HL-60/S4 (cell line): Measurements from ENCODE around the gene P2RX3.
"Not testable (repeated sequence)": the region's sequence is repeated elsewhere in the genome, so short reads cannot be mapped to it uniquely, and the experiment has no call there.

Source experiments
- in situ Hi-C: fragments of 300-500 bp; cut with MboI; formaldehyde crosslinking; loops from 2 replicates; pipeline ENCODE4 v1.14.3; 2022; ENCODE audit warnings: low sequenced_read_pairs

P2RX3 gene

DNA sequence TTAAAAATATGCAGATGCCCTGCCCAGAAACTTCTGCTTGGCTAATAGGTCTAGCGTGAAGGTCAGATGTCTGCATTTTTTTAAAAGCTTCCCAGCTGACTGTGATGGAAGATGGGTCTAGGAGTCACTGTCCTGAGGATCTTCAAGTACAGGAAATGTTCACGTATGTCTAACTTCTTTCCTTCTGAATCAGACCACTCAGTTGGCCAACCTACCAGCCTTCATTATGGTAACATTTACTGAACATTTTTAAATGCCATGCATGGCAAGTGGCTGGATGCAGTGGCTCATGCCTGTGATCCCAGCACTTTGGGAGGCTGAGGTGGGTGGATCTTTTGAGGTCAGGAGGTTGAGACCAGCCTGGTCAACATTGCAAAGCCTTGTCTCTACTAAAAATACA, 53.4 kb downstream of the P2RX3 start:
- in situ Hi-C loops: no loop called here

DNA sequence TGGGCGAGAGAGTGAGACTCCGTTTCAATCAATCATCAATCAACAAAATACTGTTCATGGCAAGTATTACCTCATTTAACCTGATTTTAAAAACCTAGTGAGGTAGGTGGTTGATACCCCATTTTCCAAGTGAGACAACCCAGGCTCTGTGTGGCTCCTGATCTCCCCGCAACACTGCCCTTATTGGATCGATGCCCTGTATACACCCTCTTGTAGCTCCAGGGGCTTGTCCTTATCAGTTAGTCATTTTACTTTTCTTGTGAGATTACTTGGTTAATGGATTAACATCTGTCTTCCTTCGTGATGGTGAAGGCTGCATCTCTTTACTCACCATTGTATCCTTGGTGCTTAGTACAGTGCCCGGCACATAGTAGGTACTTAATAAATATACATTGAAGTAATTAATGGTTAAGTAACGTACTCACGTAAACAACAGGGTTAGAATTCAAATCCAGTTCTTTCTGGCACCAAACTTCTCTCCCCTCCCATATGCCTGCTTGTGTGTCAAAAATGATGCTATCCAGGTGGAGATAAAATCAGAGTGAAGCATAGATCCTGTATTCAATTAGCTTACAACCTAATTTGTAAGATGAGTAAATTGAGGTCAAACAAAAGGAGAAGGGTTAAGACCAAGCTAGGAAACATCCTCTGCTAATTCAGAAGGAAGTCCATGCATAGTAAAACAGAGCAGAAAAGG, 54.1 kb downstream of the P2RX3 start:
- in situ Hi-C loops: no loop called here

DNA sequence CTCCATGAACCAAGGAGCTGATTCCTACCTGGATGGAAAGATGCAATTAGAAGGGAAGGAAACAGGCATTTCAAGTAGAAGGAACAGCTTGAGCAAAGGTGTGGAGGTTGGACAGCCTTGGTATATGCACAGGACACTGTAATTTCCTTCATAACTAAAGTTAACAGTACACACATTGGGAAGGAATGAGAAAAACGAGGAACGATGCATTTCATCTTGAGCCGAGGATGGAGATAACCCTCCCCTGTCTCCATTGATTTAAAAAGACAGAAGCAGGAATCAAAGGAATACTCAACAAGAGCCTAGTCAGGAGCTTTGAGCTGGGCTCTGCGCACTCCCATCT, 54.6 kb downstream of the P2RX3 start:
- in situ Hi-C loops: no loop called here

DNA sequence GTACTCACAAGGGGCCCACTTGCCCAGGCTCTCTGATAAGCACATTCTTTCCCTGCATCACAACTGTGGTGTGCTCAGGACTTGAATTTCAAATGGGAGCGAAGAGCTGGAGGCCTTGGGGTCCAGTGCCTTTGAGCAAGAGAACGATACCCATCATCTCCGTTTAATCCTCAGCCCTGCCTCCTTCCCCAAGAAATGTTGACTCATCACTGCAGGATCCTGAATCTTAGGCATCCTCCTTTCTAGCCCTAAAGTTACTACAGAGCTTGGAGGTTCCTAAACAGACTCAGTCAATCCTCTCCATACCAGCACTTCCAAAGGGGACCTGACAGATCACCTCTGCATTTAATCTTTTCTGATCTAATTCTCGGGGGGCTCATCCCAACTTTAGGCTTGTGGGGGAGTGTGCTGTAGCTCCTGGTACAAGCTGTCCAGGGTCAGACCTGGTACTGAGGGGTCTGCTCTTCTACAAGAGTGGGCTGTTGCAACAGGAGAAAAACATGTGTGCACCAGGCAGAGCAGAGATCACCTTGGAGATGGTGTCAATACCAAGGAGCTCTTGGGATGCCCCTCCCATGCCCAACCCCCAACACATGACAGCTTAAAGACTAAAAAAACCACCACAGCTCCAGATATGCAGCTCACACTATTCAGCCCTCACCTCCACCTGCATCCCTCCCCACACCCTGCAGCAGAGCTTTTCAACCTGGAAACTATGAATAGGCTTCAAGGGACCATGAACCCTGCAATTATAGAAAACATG, 56.2 kb downstream of the P2RX3 start:
- in situ Hi-C loops: no loop called here

DNA sequence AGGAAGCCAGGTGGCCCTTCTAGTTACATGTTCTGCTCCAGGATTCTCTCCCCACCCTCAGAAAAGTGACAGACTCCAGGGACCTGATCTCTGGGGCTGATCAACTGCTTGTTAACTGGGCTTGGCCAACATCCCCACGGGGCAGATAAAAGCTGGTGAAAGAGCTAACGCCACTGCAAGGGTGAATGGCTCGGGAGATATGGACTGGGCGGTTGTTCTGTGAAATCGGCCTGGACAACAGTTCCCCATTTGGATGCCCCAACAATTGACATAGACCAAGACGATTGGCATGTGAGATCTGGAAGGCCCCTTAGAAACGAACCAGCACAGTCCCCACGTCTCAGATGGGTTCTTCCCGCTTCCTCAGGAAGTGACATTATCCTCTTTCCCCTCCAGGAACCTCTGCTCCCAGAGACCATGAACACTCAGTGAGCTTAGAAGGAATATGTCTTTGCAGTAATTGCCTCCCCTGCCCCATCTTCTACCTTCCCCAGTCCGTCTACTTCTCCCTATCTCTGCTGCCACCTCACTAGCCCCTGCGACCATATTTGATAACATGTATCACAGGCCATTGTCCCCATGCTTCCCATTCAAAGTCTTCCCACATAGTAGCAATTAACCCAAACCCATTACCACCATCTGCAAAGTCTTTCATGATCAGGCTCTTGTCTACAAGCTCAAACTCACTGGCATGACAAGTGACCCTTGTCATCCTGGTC, 57.9 kb downstream of the P2RX3 start:
- in situ Hi-C loops: no loop called here

DNA sequence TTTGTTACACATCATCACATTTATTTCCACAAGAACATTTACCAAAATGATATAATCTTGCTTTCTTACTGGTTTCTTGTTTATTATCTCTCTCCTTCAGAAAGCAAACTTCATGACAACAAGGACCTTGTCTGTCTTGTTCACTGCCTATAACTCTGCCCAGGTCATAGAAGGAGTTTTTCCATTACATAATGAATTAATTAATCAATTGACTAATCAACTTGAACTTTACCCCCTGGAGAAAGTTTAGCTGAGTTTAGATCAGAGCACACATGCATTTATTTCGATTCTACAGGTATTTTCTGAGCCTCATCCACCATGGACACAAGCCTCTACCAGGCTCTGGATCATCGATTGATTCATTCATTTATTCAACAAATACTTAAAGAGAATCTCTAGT, 58.6 kb downstream of the P2RX3 start:
- in situ Hi-C loops: no loop called here

DNA sequence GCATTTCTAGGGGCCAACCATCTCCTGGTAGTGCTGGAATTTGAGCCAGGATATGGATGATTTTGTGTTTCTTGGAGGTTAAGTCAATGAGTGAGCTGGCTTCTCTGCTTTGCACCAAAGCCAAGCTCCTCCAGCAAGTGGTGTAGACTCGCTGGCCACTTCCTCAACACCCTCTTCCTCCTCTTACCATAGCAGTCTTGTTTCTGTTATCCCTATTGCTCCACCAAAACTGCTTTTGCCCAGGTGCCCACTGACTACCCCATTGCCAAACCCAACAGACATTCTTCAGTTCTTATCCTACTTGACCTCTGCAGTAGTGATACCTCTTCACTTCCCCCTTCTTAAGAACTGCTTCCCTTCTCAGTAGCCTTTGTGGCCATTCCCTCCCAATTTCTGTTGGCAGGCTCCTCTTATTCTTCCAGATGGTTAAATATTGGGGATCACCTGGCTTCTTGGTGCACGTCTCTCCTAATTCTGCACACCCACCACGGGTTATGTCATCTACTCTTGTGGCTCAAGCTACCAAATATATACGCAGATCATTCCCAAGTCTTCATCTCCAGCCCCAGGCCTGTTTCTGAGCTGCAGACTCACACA, 59.3 kb downstream of the P2RX3 start:
- in situ Hi-C loops: no loop called here

DNA sequence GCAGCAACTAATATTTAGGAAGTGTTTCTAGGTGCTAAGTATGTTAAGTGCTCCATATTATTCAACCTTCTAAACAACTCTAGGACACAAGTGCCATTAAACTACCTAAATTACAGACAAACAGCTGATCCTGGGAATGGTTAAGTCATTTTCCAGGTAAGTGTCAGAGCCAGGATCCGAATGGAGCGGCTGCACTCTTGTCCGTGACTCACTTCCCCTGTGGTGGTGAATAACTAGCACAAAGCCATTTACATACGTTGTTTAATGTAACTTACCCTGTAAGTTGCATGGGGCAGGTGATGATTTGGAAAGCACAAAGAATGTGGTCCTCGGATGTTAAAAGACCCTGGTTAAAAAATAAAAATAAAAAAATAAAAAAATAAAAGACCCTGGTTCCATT, 61.1 kb downstream of the P2RX3 start:
- in situ Hi-C loops: no loop called here

DNA sequence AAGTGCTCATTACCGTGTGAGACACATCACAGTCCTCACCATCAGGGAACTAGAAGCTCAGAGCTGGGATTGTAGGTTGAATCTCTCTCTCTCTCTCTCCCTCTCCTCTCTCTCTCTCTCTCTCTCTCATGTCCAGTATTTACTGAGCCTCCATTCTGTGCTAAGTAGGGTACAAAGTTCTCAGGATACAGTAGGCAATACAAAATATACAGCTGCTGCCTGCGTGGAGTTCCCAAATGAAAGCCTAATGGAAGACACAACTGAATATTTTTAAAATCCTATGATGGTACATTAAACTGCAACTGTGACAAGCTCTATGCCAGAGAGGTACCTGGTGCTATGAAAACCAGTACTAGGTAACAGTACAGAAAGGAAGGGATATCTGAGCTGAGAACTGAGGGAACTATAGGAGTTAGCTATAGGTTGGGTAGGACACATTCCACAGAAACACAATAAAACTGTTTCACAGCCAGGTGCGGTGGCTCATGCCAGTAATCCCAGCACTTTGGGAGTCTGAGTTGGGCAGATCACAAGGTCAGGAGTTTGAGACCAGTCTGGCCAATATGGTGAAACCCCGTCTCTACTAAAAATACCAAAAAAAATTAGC, 61.9 kb downstream of the P2RX3 start:
- in situ Hi-C loops: no loop called here

DNA sequence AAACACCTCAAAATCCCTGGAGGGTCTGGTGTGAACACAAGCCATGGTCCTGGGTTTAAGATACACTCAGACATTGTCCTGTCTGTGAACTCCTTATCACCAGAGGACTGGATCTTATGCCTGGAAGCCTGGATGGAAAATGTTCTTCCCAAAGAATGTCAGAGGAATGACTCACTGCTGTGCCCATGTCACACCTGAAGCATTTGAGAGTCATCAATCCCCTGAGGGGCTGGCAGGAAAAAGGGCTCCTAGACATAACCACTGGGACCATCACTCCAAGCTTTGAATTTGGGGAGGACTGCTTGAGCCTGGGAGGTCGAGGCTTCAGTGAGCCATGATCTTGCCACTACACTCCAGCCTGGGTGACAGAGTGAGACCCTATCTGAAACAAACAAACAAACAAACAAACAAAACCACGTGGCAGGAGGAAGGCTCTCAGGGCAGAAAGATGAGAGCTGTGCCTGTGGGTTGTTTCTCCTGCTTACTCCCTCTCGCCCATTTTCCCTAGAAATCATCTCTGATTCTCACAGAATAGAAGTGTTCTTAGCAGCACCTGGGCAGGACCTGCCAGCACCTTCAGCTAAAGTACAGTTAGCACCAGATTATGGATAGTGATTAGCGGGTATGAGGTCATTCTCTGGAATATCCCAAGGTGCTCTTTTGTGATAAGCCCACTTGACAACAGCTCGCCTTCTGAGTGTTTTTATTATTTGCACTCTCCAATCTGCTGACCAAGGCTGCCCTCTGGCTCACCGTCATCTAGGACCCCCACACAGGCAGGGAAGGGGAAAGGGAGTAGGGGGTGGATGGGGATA, 64.2 kb downstream of the P2RX3 start:
- in situ Hi-C loops: no loop called here

DNA sequence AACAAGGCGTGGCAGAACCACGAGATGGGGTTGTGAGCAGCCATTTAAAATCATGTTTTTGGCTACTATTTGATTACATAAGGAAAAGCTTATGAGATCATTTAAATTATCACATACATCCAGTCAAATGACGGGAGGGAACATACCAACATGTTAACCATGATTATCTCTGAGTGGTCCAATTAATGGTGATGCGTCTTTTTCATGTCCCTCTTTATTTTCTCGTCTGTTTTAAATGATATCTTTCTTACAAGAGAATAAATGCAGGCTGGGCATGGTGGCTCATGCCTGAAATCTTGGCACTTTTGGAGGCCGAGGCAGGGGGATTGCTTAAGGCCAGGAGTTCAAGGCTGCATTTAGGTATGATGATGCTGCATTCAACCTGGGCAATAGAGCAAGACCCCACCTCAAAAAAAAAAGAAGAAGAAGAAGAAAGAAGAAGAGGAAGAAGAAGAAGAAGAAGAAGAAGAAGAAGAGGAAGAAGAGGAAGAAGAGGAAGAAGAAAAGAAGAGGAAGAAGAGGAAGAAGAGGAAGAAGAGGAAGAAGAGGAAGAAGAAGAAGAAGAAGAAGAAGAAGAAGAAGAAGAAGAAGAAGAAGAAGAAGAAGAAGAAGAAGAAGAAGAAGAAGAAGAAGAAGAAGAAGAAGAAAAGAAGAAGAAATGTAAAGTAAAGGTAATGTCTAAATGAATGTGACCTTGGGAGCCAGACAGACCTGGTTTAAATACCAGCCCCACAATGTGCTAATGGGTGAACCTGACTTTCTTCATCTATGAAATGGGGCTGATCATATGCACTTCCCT, 65.0 kb downstream of the P2RX3 start:
- in situ Hi-C loops: not testable (repeated sequence)

DNA sequence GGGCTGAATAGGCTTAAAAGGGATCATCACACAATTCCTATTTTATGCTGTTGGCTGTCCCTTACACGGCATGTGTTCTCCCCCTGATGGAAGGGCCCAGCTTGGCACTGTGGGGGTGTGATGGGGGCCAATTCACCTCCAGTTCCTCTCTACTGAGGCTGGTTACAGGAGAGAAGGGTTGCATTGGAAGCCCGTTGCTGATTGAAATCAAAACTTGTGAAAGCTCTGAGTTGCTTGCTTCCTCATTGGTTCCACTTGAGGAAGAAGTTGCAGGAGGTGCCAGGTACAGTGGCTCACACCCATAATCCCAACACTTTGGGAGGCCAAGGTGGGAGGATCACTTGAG, 65.6 kb downstream of the P2RX3 start:
- in situ Hi-C loops: no loop called here

DNA sequence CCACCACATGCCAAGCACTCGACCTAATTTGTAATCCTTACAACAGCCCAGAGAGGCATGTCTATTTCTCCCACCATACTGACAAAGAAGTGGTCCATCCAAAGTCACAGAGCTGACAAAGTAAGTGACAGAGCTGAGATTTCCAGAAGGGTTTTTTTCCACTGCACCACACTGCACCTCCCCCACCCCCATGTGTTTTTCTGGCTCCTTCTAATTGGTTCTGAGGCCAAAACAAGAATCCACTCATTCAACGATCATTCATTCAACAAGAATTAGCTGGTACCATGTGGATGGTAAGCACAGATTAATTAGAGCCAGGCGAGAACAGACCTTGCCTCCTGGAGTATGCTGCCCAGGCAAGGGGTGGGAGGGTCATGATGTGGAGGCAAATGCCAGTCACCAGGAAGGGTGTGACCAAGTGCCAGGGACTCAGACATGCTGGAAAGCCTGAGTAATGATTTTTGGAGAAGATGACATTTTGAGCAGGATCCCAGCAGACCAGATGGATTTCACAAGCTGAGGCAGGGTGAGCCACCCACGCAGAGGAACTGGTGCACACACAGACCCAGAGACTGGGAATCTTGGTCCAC, 67.2 kb downstream of the P2RX3 start:
- in situ Hi-C loops: no loop called here

DNA sequence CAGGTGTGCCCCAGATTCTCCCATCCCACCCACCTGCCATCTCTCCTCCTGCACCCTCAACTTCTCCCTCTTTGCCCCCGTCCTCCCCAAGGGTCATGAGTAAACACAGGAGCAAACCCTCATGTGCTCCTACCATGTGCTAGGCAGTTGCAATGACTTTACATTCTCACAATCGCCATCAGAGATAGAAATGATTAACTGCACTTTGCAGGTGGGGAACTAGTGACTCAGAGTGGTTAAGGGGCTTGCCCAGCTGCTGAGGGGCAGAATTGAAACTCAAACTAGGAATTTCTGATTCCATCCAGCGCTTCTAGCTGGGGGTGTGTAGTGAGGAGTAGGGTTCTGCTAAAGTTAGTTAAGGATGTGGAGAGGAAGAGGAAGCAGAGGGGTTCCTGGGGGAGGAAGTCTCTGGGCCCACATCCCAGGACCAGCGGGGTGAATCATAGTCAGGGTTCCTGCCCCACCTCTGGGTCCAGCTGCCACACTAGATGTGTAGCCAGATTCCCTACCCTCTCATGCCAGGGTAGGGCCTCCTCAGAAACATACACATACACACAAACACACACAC, 68.3 kb downstream of the P2RX3 start:
- in situ Hi-C loops: no loop called here

DNA sequence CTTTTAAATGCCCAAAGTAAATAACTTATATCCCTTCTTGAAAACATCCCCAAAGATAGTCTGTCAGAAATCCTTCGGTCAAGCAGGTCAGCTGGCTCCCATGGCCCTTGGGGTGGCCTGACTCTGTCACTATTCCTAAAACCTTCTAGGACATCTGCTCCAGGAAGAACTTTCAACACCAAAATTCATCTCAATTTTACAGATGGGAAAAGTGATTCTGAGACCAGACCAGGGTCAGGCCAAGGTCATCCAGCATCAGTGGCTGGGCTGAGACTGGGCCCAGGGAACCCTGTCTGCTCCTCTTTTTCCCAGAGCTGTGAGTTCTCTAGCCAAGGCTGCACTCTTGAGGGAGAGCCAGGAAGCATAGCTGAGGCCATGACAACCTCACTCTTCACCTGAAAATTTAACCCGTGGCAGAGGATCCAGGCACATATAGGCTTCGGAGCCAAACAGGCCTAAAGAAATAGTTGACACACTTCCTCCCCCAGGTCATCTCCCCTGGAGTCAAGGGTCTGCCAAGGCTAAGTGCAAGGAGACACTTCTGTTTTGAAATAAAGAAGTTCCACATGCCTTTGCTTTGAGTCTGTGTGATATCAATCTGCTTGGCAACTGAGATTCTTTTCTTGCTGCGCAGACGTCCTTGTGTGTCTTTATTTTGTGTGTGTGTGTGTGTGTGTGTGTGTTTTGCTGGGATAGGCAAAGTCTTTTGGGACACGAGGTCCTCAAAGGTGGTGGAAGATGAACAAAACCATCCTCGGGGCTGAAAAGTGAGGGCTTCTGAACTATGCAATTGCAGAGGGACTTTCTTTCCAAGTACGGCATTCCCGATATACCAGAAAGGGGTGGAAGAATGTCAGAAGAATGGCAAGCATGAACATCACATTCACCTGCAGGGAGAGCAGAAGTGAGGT, 69.1 kb downstream of the P2RX3 start:
- in situ Hi-C loops: no loop called here

DNA sequence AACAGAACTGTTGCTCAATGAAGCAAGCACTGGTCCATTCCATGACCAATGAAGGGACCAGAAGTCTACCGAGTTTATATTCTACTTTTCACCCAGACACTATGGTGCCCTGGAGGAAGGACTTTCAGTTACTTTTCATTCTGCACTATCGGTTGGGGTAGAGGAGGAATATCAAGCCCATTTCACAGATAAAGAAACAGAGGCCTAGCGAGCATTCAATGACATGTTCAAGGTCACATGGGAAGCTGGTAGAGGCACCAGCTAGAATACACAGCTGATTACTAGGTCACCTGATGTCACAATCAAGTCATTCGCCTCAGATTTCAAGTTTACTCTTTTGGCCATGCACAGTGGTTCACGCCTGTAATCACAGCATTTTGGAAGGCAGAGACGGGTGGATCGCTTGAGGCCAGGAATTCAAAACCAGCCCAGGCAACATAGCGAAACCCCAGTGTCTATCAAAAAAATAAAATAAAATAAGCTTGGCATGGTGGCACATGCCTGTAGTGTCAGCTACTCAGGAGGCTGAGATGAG, 69.9 kb downstream of the P2RX3 start:
- in situ Hi-C loops: no loop called here

DNA sequence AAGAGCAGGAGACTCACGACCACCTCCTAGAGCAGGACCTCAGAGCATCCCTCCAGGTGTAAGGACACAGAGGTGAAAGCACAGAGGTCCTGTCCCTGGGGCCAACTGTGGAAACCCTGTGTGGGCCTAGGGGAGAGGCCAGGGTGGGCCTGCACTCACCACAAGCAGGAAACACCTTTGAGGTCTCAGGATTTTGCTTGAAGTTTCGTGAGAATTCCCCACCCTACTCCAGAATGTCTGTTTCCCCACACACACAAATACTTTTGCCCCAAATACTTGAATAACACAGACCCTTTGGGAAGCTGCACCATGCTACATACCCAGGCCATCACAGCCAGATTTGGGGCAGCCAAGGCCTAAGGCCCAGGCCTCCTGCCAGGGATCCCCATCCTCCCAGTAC, 70.6 kb downstream of the P2RX3 start:
- in situ Hi-C loops: no loop called here
